ENCODE data around the gene BCAP31. TPM values are rescaled to one million over a fixed set of nuclear protein-coding genes. Genes with fewer than 3 reads are reported as not detected.

The BCAP31 gene
- total RNA-seq, 1 experiment from 2014 or later, result 289 TPM

GRCh38 chrX:153725039-153725831, 1.0 kb upstream of the BCAP31 start:
- Histone ChIP-seq H3K4me2 (ENCODE audit: low read length) (peak overlapping the region; percentile 98), H3K4me1 (ENCODE audit: insufficient read depth, low read length) (peaks cover 31% of the 10 kb centered on the region), H3K9me2 (replicated peaks; ENCODE audit: low read length) (no peaks in the 10 kb centered on the region), H3K79me2 (ENCODE audit: low read length) (peaks cover 93% of the 10 kb centered on the region), H3F3A (ENCODE audit: low read length, unreplicated experiment) (no peaks in the 10 kb centered on the region), H3K4me3 (ENCODE audit: low read length) (peak overlapping the region; percentile 82), H3K9me3 (ENCODE audit: low read length) (no peaks in the 10 kb centered on the region), H3K27me3 (ENCODE audit: low read length) (no peaks in the 10 kb centered on the region), H4K20me1 (ENCODE audit: low read length) (peaks cover 14% of the 10 kb centered on the region; the same call in 1 of the 2 replicates), H3K9ac (ENCODE audit: low read length) (peak overlapping the region; percentile 85), H3K27ac (ENCODE audit: low read length) (peak overlapping the region; percentile 79), H2AFZ (ENCODE audit: low read length) (0 out of 2 replicates have a peak overlapping the region, but pooled peaks have one; percentile 34), H3K36me3 (ENCODE audit: low read depth, low read length) (peaks cover 17% of the 10 kb centered on the region)
- peak; percentile 19 for DNase-seq
- BruUV-seq (replicated peaks), result TSS peak; percentile 67
- CTCF ChIA-PET, result no interaction called here
- intact Hi-C loops (cut with micrococcal nuclease), result no loop called here
- no peak for TF ChIP-seq EZH2phosphoT487 (IDR thresholded peaks at IDR 0.05; ENCODE audit: borderline replicate concordance, low read length)
- no peak for TF ChIP-seq CTCF (conservative IDR thresholded peaks at IDR 0.05; ENCODE audit: low read depth, low read length)
- no peak for TF ChIP-seq EZH2 (IDR thresholded peaks at IDR 0.05; ENCODE audit: low read length, unreplicated experiment)
- 0 out of 2 replicates have a peak, but pooled peaks have one; percentile 2 for ATAC-seq
- POLR2A ChIA-PET (ENCODE audit: unreplicated experiment), result no interaction called here

GRCh38 chrX:153723351-153724251, 586 bp downstream of the BCAP31 start:
- Histone ChIP-seq H3K4me3 (ENCODE audit: low read length) (peak overlapping the region; percentile 92), H3K27me3 (ENCODE audit: low read length) (no peaks in the 10 kb centered on the region), H3K9me2 (replicated peaks; ENCODE audit: low read length) (no peaks in the 10 kb centered on the region), H3K36me3 (ENCODE audit: low read depth, low read length) (peaks cover 27% of the 10 kb centered on the region), H3K9ac (ENCODE audit: low read length) (peak overlapping the region; percentile 97), H3K27ac (ENCODE audit: low read length) (peak overlapping the region; percentile 92), H4K20me1 (ENCODE audit: low read length) (peaks cover 17% of the 10 kb centered on the region; the same call in 1 of the 2 replicates), H3K9me3 (ENCODE audit: low read length) (no peaks in the 10 kb centered on the region), H2AFZ (ENCODE audit: low read length) (no peak overlapping the region), H3F3A (ENCODE audit: low read length, unreplicated experiment) (no peaks in the 10 kb centered on the region), H3K4me1 (ENCODE audit: insufficient read depth, low read length) (peaks cover 31% of the 10 kb centered on the region), H3K4me2 (ENCODE audit: low read length) (peak overlapping the region; percentile 93), H3K79me2 (ENCODE audit: low read length) (peaks cover 93% of the 10 kb centered on the region)
- intact Hi-C loops (cut with micrococcal nuclease), result loop anchor here (2.0 kb wide), 1 partner anchor 15 kb away; no protein-coding TSS in a partner anchor
- no TSS peak for BruUV-seq (replicated peaks)
- ATAC-seq (peak; percentile 8), DNase-seq (peak; percentile 37)
- POLR2A ChIA-PET (ENCODE audit: unreplicated experiment), result no interaction called here
- CTCF ChIA-PET, result no interaction called here
- no peak for TF ChIP-seq EZH2 (IDR thresholded peaks at IDR 0.05; ENCODE audit: low read length, unreplicated experiment)
- TF ChIP-seq CTCF (conservative IDR thresholded peaks at IDR 0.05; ENCODE audit: low read depth, low read length), result peak; percentile 51; the same call in 1 of the 2 replicates

Measured in PC-3 (cell line).